PFSK-1 (cell line): ENCODE measurements around the gene ANKS1A.

ENCODE experiments used
- FOXP2 ChIP-seq: optimal IDR thresholded peaks from 2 replicates; pipeline ENCODE3; 2011; ENCODE audit warnings: borderline replicate concordance, control low read depth, inconsistent platforms; ENCODE audit not compliant: insufficient read depth; ENCODE audit errors: extremely low read length, extremely low read depth
- POLR2AphosphoS5 ChIP-seq: IDR thresholded peaks from 2 replicates; pipeline ENCODE4 v1.6.1; 2012; ENCODE audit warnings: low read depth, mild to moderate bottlenecking, control low read depth, low read length, moderate library complexity
- REST ChIP-seq, 2 experiments: IDR thresholded peaks; 2 replicates each; pipeline versions ENCODE4 v1.6.1 to v1.8.0; 2011 to 2012; ENCODE audit warnings: low read depth in 2 of 2, low read length in 2 of 2, control low read depth in 1 of 2, inconsistent platforms in 1 of 2, mild to moderate bottlenecking in 1 of 2, moderate library complexity in 1 of 2; ENCODE audit not compliant: insufficient read depth in 1 of 2
- SIN3A ChIP-seq: IDR thresholded peaks from 2 replicates; pipeline ENCODE4 v1.6.1; 2012; ENCODE audit warnings: mild to moderate bottlenecking, low read length, moderate library complexity, borderline replicate concordance; ENCODE audit not compliant: insufficient read depth
- TAF1 ChIP-seq: IDR thresholded peaks from 2 replicates; pipeline ENCODE4 v1.6.1; 2012; ENCODE audit warnings: low read length, control low read depth, borderline replicate concordance; ENCODE audit not compliant: insufficient read depth

ANKS1A gene

GRCh38 chr6:35016502-35017321, 127.7 kb downstream of the ANKS1A start:
- no peak for TF ChIP-seq TAF1
- TF ChIP-seq FOXP2: no peak
- no peak for TF ChIP-seq POLR2AphosphoS5

- TF ChIP-seq TAF1: no peak
- TF ChIP-seq FOXP2: no peak
- TF ChIP-seq REST (IDR thresholded peaks at IDR 0.05; ENCODE audit: insufficient read depth in 1 of 2, low read depth in 2 of 2, low read length in 2 of 2): no peak
- TF ChIP-seq POLR2AphosphoS5: no peak
- no peak for TF ChIP-seq SIN3A
Measured at GRCh38 chr6:35017411-35018181, 128.5 kb downstream of the ANKS1A start.

- TF ChIP-seq TAF1: no peak
Measured at GRCh38 chr6:35018182-35018519, 129.1 kb downstream of the ANKS1A start.

GRCh38 chr6:35018746-35019145, 129.7 kb downstream of the ANKS1A start:
- TF ChIP-seq SIN3A: no peak
- no peak for TF ChIP-seq POLR2AphosphoS5
- no peak for TF ChIP-seq REST (IDR thresholded peaks at IDR 0.05; ENCODE audit: insufficient read depth in 1 of 2, low read depth in 2 of 2, low read length in 2 of 2)
- no peak for TF ChIP-seq FOXP2
- TF ChIP-seq TAF1: no peak

- TF ChIP-seq TAF1 (no peak), SIN3A (no peak), FOXP2 (no peak), POLR2AphosphoS5 (no peak), REST (IDR thresholded peaks at IDR 0.05; ENCODE audit: insufficient read depth in 1 of 2, low read depth in 2 of 2, low read length in 2 of 2) (no peak)
Measured at GRCh38 chr6:35019171-35019570, 130.1 kb downstream of the ANKS1A start.

GRCh38 chr6:35019831-35020230, 130.8 kb downstream of the ANKS1A start:
- TF ChIP-seq TAF1: no peak
- TF ChIP-seq FOXP2: no peak
- TF ChIP-seq POLR2AphosphoS5: no peak
- no peak for TF ChIP-seq REST (IDR thresholded peaks at IDR 0.05; ENCODE audit: insufficient read depth in 1 of 2, low read depth in 2 of 2, low read length in 2 of 2)
- no peak for TF ChIP-seq SIN3A
